ENCODE results near the gene NFKBIZ. TPM values are rescaled to one million over a fixed set of nuclear protein-coding genes. Genes with fewer than 3 reads are reported as not detected.

The NFKBIZ gene
- total RNA-seq, 1 experiment from 2014 or later: 15.1 TPM

DNA sequence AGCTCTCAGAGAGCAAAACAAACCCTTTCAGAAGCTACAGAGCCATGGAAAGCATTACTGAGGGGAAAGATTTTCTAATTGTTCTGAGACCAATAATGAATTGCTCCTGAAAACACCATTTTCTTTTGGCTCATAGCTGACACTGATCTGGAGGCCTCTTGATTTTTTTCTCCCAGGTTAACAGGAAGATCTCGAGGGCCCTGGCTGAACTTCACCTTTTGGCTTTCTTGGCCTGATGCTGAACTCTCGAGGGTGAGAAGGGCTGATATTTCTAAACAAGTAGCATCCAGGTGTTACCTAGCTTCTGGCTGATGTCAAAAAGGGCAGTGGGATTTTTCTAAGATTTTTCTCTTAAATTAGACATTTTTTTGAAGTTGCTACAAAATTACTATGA lies 19.9 kb upstream of the NFKBIZ start (continued):
- no peak for TF ChIP-seq CBFB (CRISPR knock-in tag; IDR thresholded peaks at IDR 0.05; ENCODE audit: low read depth)

DNA sequence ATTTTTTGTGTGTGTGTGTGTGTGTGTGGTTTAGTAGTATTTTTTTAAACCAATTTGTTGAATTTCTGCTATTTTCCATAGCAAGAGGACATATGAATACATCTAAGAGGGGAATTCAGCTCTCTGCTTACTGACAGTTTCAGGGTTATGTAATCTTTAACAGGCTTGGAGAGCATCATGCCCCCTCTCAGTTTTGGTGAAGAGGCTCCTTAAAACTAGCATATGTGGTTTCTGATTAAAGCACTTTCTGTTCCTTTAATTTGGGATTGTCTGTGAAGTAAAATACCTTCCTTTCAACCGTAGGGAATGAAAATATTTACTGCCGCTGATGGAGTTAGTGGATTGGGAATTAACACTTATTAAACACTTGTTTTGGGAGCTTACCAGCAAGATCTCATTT lies 19.4 kb upstream of the NFKBIZ start:
- DNase-seq (ENCODE audit: low spot score) (no peak), ATAC-seq (no peak)
- H3K4me3 Mint-ChIP-seq: no peak overlapping the region
- H3K4me1 Mint-ChIP-seq: peaks cover 23% of the 10 kb centered on the region
- POLR2A ChIA-PET: interaction anchor here (1.1 kb wide), 1 partner anchor 12 kb away, joined by 3 read pairs; no protein-coding TSS in a partner anchor
- no peaks in the 10 kb centered on the region for H3K9me3 Mint-ChIP-seq
- CTCF ChIA-PET: interaction anchor here (0.7 to 0.8 kb wide), 2 partner anchors 21 to 396 kb away, joined by 3 read pairs; no protein-coding TSS in a partner anchor
- H3K27me3 Mint-ChIP-seq (ENCODE audit: low read depth): no peaks in the 10 kb centered on the region
- no peaks in the 10 kb centered on the region for H3K36me3 Mint-ChIP-seq
- no peak overlapping the region for H3K27ac Mint-ChIP-seq
- no peak for TF ChIP-seq JAZF1 (CRISPR knock-in tag; IDR thresholded peaks at IDR 0.05)
- TF ChIP-seq MXD4 (CRISPR knock-in tag; IDR thresholded peaks at IDR 0.05; ENCODE audit: borderline replicate concordance): no peak
- TF ChIP-seq, protein P1, sequence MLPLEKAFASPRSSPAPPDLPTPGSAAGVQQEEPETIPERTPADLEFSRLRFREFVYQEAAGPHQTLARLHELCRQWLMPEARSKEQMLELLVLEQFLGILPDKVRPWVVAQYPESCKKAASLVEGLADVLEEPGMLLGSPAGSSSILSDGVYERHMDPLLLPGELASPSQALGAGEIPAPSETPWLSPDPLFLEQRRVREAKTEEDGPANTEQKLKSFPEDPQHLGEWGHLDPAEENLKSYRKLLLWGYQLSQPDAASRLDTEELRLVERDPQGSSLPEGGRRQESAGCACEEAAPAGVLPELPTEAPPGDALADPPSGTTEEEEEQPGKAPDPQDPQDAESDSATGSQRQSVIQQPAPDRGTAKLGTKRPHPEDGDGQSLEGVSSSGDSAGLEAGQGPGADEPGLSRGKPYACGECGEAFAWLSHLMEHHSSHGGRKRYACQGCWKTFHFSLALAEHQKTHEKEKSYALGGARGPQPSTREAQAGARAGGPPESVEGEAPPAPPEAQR (CRISPR knock-in tag; IDR thresholded peaks at IDR 0.05): no peak
- TF ChIP-seq CBFB (CRISPR knock-in tag; IDR thresholded peaks at IDR 0.05; ENCODE audit: low read depth): no peak
- no peak for TF ChIP-seq NR1H2 (CRISPR knock-in tag; IDR thresholded peaks at IDR 0.05)
- no peak for TF ChIP-seq OVOL2 (CRISPR knock-in tag; IDR thresholded peaks at IDR 0.05; ENCODE audit: borderline replicate concordance)
- TF ChIP-seq ELF4 (CRISPR knock-in tag; IDR thresholded peaks at IDR 0.05; ENCODE audit: low read depth): no peak
- TF ChIP-seq NFATC4 (CRISPR knock-in tag; IDR thresholded peaks at IDR 0.05): no peak
- no peak for TF ChIP-seq ZBTB21 (CRISPR knock-in tag; IDR thresholded peaks at IDR 0.05; ENCODE audit: borderline replicate concordance)
- TF ChIP-seq EMX1 (CRISPR knock-in tag; IDR thresholded peaks at IDR 0.05): no peak

DNA sequence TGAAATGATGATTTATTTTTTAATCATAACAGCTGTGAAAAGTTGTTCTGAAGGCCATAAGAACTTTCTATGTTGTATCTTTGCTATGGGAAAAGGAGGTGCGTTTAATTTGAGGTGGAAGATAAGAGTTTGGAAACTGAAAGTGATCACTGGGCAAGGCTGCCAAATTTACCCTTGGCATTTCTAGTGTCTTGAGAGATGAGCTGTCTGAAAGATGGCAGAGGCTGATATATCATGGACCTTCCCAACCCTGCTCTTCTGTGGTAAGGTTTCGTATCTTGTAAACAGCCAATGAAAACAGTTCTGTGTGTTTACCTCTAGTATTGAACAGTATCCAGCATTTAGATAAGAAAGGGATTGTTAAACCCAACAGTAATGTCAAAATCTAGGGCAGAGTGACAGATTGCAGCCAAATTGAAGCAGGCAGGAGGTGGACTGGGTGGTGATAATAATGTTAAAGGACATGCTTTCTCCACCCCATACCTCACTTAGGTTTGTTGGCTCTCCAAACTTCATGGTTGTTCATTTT lies 15.8 kb upstream of the NFKBIZ start:
- no peak for DNase-seq (ENCODE audit: low spot score)
- POLR2A ChIA-PET: no interaction called here

More for the DNA sequence above, 15.8 kb upstream of the NFKBIZ start:
- CTCF ChIA-PET: no interaction called here
- ATAC-seq: no peak
- Mint-ChIP-seq H3K36me3 (no peaks in the 10 kb centered on the region), H3K4me1 (peaks cover 18% of the 10 kb centered on the region), H3K27ac (no peak overlapping the region), H3K27me3 (ENCODE audit: low read depth) (no peaks in the 10 kb centered on the region), H3K4me3 (no peak overlapping the region), H3K9me3 (no peaks in the 10 kb centered on the region)
- TF ChIP-seq, protein P2, sequence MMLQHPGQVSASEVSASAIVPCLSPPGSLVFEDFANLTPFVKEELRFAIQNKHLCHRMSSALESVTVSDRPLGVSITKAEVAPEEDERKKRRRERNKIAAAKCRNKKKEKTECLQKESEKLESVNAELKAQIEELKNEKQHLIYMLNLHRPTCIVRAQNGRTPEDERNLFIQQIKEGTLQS (CRISPR knock-in tag; conservative IDR thresholded peaks at IDR 0.05): no peak
- TF ChIP-seq, protein P3, sequence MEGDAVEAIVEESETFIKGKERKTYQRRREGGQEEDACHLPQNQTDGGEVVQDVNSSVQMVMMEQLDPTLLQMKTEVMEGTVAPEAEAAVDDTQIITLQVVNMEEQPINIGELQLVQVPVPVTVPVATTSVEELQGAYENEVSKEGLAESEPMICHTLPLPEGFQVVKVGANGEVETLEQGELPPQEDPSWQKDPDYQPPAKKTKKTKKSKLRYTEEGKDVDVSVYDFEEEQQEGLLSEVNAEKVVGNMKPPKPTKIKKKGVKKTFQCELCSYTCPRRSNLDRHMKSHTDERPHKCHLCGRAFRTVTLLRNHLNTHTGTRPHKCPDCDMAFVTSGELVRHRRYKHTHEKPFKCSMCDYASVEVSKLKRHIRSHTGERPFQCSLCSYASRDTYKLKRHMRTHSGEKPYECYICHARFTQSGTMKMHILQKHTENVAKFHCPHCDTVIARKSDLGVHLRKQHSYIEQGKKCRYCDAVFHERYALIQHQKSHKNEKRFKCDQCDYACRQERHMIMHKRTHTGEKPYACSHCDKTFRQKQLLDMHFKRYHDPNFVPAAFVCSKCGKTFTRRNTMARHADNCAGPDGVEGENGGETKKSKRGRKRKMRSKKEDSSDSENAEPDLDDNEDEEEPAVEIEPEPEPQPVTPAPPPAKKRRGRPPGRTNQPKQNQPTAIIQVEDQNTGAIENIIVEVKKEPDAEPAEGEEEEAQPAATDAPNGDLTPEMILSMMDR (IDR thresholded peaks at IDR 0.05): no peak
- TF ChIP-seq, protein P4, sequence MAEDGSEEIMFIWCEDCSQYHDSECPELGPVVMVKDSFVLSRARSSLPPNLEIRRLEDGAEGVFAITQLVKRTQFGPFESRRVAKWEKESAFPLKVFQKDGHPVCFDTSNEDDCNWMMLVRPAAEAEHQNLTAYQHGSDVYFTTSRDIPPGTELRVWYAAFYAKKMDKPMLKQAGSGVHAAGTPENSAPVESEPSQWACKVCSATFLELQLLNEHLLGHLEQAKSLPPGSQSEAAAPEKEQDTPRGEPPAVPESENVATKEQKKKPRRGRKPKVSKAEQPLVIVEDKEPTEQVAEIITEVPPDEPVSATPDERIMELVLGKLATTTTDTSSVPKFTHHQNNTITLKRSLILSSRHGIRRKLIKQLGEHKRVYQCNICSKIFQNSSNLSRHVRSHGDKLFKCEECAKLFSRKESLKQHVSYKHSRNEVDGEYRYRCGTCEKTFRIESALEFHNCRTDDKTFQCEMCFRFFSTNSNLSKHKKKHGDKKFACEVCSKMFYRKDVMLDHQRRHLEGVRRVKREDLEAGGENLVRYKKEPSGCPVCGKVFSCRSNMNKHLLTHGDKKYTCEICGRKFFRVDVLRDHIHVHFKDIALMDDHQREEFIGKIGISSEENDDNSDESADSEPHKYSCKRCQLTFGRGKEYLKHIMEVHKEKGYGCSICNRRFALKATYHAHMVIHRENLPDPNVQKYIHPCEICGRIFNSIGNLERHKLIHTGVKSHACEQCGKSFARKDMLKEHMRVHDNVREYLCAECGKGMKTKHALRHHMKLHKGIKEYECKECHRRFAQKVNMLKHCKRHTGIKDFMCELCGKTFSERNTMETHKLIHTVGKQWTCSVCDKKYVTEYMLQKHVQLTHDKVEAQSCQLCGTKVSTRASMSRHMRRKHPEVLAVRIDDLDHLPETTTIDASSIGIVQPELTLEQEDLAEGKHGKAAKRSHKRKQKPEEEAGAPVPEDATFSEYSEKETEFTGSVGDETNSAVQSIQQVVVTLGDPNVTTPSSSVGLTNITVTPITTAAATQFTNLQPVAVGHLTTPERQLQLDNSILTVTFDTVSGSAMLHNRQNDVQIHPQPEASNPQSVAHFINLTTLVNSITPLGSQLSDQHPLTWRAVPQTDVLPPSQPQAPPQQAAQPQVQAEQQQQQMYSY (CRISPR knock-in tag; IDR thresholded peaks at IDR 0.05): no peak
- TF ChIP-seq RELA (CRISPR knock-in tag; IDR thresholded peaks at IDR 0.05; ENCODE audit: borderline replicate concordance): no peak
- TF ChIP-seq FOXK1 (CRISPR knock-in tag; IDR thresholded peaks at IDR 0.05): no peak
- TF ChIP-seq ELF4 (CRISPR knock-in tag; IDR thresholded peaks at IDR 0.05; ENCODE audit: low read depth): no peak
- no peak for TF ChIP-seq GTF2I (CRISPR knock-in tag; conservative IDR thresholded peaks at IDR 0.05)
- TF ChIP-seq CREM (CRISPR knock-in tag; IDR thresholded peaks at IDR 0.05): no peak
- TF ChIP-seq, protein P5, sequence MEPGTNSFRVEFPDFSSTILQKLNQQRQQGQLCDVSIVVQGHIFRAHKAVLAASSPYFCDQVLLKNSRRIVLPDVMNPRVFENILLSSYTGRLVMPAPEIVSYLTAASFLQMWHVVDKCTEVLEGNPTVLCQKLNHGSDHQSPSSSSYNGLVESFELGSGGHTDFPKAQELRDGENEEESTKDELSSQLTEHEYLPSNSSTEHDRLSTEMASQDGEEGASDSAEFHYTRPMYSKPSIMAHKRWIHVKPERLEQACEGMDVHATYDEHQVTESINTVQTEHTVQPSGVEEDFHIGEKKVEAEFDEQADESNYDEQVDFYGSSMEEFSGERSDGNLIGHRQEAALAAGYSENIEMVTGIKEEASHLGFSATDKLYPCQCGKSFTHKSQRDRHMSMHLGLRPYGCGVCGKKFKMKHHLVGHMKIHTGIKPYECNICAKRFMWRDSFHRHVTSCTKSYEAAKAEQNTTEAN (CRISPR knock-in tag; IDR thresholded peaks at IDR 0.05): no peak
- TF ChIP-seq, protein P6, sequence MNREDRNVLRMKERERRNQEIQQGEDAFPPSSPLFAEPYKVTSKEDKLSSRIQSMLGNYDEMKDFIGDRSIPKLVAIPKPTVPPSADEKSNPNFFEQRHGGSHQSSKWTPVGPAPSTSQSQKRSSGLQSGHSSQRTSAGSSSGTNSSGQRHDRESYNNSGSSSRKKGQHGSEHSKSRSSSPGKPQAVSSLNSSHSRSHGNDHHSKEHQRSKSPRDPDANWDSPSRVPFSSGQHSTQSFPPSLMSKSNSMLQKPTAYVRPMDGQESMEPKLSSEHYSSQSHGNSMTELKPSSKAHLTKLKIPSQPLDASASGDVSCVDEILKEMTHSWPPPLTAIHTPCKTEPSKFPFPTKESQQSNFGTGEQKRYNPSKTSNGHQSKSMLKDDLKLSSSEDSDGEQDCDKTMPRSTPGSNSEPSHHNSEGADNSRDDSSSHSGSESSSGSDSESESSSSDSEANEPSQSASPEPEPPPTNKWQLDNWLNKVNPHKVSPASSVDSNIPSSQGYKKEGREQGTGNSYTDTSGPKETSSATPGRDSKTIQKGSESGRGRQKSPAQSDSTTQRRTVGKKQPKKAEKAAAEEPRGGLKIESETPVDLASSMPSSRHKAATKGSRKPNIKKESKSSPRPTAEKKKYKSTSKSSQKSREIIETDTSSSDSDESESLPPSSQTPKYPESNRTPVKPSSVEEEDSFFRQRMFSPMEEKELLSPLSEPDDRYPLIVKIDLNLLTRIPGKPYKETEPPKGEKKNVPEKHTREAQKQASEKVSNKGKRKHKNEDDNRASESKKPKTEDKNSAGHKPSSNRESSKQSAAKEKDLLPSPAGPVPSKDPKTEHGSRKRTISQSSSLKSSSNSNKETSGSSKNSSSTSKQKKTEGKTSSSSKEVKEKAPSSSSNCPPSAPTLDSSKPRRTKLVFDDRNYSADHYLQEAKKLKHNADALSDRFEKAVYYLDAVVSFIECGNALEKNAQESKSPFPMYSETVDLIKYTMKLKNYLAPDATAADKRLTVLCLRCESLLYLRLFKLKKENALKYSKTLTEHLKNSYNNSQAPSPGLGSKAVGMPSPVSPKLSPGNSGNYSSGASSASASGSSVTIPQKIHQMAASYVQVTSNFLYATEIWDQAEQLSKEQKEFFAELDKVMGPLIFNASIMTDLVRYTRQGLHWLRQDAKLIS (CRISPR knock-in tag; IDR thresholded peaks at IDR 0.05; ENCODE audit: borderline replicate concordance): no peak
- no peak for TF ChIP-seq GRHL2 (CRISPR knock-in tag; IDR thresholded peaks at IDR 0.05; ENCODE audit: insufficient replicate concordance, severe bottlenecking)
- TF ChIP-seq ZNF232 (CRISPR knock-in tag; IDR thresholded peaks at IDR 0.05): no peak

All from WTC11 (cell line).